Parathyroid adenoma (tissue), 2 donors: ENCODE measurements around the gene AGBL1.

Source experiments
- H2AFZ ChIP-seq: fragments of 300-600 bp; sonication (generic); one replicate; pipeline ENCODE4 v1.7.0; 2017; ENCODE audit warnings: antibody characterized with exemption, mild to moderate bottlenecking
- H3K27ac ChIP-seq: fragments of 300-600 bp; sonication (generic); one replicate; pipeline ENCODE4 v1.7.0; 2017
- H3K27me3 ChIP-seq: fragments of 300-600 bp; sonication (generic); one replicate; pipeline ENCODE4 v1.7.0; 2017; ENCODE audit warnings: low read length; ENCODE audit not compliant: control insufficient read depth, insufficient read depth
- H3K36me3 ChIP-seq: fragments of 300-600 bp; sonication (generic); one replicate; pipeline ENCODE4 v1.7.0; 2017; ENCODE audit warnings: low read length; ENCODE audit not compliant: control insufficient read depth, insufficient read depth
- H3K4me1 ChIP-seq: fragments of 300-600 bp; sonication (generic); one replicate; pipeline ENCODE4 v1.7.0; 2017; ENCODE audit warnings: control low read depth
- H3K4me2 ChIP-seq: fragments of 300-600 bp; sonication (generic); one replicate; pipeline ENCODE4 v1.7.0; 2017; ENCODE audit warnings: low read length
- H3K4me3 ChIP-seq: fragments of 300-600 bp; sonication (generic); one replicate; pipeline ENCODE4 v1.7.0; 2017; ENCODE audit warnings: low read depth, low read length
- H3K79me2 ChIP-seq: fragments of 300-600 bp; sonication (generic); one replicate; pipeline ENCODE4 v1.7.0; 2017; ENCODE audit warnings: control low read depth
- H3K9ac ChIP-seq: fragments of 300-600 bp; sonication (generic); one replicate; pipeline ENCODE4 v1.7.0; 2017; ENCODE audit warnings: mild to moderate bottlenecking
- H3K9me3 ChIP-seq: fragments of 300-600 bp; sonication (generic); one replicate; pipeline ENCODE4 v1.7.0; 2017; ENCODE audit warnings: low read length; ENCODE audit not compliant: control insufficient read depth
- CTCF ChIP-seq: fragments of 300-600 bp; sonication (generic); IDR thresholded peaks from one replicate; pipeline ENCODE4 v1.7.0; 2017; ENCODE audit warnings: antibody characterized with exemption, mild to moderate bottlenecking
- donor health status: primary hyperparathyroidism.

Gene AGBL1

DNA sequence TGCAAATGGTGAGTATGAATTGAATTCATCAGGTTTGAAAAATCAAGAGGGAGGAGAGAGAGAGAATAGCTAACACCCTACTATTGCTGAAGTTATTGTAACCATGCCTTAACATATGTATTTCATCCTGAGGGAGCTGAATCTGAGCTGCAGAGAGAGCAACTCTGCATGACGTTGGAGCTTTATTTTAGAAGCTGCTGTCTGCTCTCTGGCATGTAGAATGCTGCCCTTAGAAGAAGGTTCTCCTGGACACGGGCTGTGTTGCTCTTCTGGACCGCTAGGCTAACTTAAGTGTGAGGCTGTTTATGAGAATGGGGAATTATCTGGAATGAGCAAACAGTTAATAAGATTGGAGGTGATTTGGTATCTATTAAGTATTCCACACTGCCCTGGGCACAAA, 814.6 kb downstream of the AGBL1 start:
- TF ChIP-seq CTCF = no peak
- Histone ChIP-seq H3K4me2 (no peak overlapping the region), H3K9me3 (no peaks in the 10 kb centered on the region), H3K27ac (no peak overlapping the region), H3K27me3 (no peaks in the 10 kb centered on the region), H3K4me1 (no peaks in the 10 kb centered on the region), H3K79me2 (no peaks in the 10 kb centered on the region), H3K4me3 (no peak overlapping the region), H3K9ac (no peak overlapping the region), H2AFZ (no peak overlapping the region), H3K36me3 (no peaks in the 10 kb centered on the region)

- Histone ChIP-seq H3K9me3 (no peaks in the 10 kb centered on the region), H3K27me3 (no peaks in the 10 kb centered on the region), H3K36me3 (no peaks in the 10 kb centered on the region), H3K4me2 (no peak overlapping the region), H3K4me3 (no peak overlapping the region), H3K9ac (no peak overlapping the region), H3K79me2 (no peaks in the 10 kb centered on the region), H3K27ac (no peak overlapping the region), H2AFZ (no peak overlapping the region), H3K4me1 (no peaks in the 10 kb centered on the region)
- TF ChIP-seq CTCF = no peak
Measured at GRCh38 chr15:86903642-86904421, 824.2 kb downstream of the AGBL1 start.

GRCh38 chr15:86905625-86906256, 826.1 kb downstream of the AGBL1 start:
- no peak for TF ChIP-seq CTCF
- H3K27me3 ChIP-seq = no peaks in the 10 kb centered on the region
- no peaks in the 10 kb centered on the region for H3K9me3 ChIP-seq
- H3K79me2 ChIP-seq = no peaks in the 10 kb centered on the region
- no peaks in the 10 kb centered on the region for H3K4me1 ChIP-seq
- no peak overlapping the region for H3K4me2 ChIP-seq
- H3K27ac ChIP-seq = no peak overlapping the region
- no peak overlapping the region for H3K4me3 ChIP-seq
- H2AFZ ChIP-seq = no peak overlapping the region
- no peaks in the 10 kb centered on the region for H3K36me3 ChIP-seq
- H3K9ac ChIP-seq = no peak overlapping the region

DNA sequence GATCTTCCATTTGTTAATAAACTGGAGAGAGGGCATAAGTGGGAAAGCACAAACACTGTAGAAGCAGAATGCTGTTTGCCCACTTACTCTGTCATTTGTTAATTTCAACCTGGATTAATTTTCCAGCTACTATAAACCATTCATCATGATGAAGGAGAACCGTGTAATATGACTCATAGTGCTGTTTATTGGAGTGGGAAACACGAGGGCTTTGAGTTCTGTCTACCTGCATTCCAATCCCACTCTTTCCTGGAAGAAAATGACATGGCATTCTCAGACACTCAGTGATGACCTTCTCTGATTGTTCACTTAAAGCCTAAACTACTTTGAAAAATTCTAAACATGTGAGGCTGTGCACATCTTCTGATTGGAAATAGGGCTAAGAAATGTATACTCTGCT, 826.7 kb downstream of the AGBL1 start:
- Histone ChIP-seq H3K36me3 (no peaks in the 10 kb centered on the region), H3K79me2 (no peaks in the 10 kb centered on the region), H3K9me3 (no peaks in the 10 kb centered on the region), H3K27me3 (no peaks in the 10 kb centered on the region), H2AFZ (no peak overlapping the region), H3K4me2 (no peak overlapping the region), H3K27ac (no peak overlapping the region), H3K4me1 (no peaks in the 10 kb centered on the region), H3K9ac (no peak overlapping the region), H3K4me3 (no peak overlapping the region)
- no peak for TF ChIP-seq CTCF
